WERI-Rb-1 (cell line): ENCODE results near the gene IGFLR1.
A peak's percentile ranks its signal among the peaks of the same experiment; 100 is the strongest.

Source experiments
- DNase-seq: peaks from one replicate; pipeline ENCODE4 v3.0.0-alpha.2; 2020
- H3K27ac ChIP-seq: fragments of 250-450 bp; sonication (Bioruptor Pico); 2 replicates; pipeline ENCODE4 v1.5.1; 2020; ENCODE audit warnings: mild to moderate bottlenecking, moderate library complexity
- H3K27me3 ChIP-seq: fragments of 250-450 bp; sonication (Bioruptor Pico); 2 replicates; pipeline ENCODE4 v1.5.1; 2021; ENCODE audit warnings: mild to moderate bottlenecking, low read depth, moderate library complexity; ENCODE audit not compliant: insufficient read depth, severe bottlenecking
- H3K36me3 ChIP-seq: fragments of 250-450 bp; sonication (Bioruptor Pico); 2 replicates; pipeline ENCODE4 v1.5.1; 2020; ENCODE audit warnings: mild to moderate bottlenecking, moderate library complexity
- H3K4me3 ChIP-seq: 2 replicates; pipeline ENCODE4 v1.5.1; 2011; ENCODE audit warnings: low read depth, mild to moderate bottlenecking, control low read depth, low read length
- H3K9me3 ChIP-seq: fragments of 250-450 bp; sonication (Bioruptor Pico); 2 replicates; pipeline ENCODE4 v1.5.1; 2021; ENCODE audit warnings: mild to moderate bottlenecking, moderate library complexity; ENCODE audit not compliant: severe bottlenecking
- TF ChIP-seq, protein P1 (sequence below): IDR thresholded peaks from 2 replicates; pipeline ENCODE4 v1.5.1; 2011; ENCODE audit warnings: low read depth, mild to moderate bottlenecking, control low read depth, inconsistent platforms, low read length

Gene IGFLR1

GRCh38 chr19:35780058-35780457, 37.8 kb upstream of the IGFLR1 start:
- Histone ChIP-seq H3K36me3 (peaks cover 57% of the 10 kb centered on the region), H3K27me3 (no peaks in the 10 kb centered on the region), H3K4me3 (no peak overlapping the region), H3K27ac (no peak overlapping the region), H3K9me3 (no peaks in the 10 kb centered on the region)
- TF ChIP-seq, protein P1, sequence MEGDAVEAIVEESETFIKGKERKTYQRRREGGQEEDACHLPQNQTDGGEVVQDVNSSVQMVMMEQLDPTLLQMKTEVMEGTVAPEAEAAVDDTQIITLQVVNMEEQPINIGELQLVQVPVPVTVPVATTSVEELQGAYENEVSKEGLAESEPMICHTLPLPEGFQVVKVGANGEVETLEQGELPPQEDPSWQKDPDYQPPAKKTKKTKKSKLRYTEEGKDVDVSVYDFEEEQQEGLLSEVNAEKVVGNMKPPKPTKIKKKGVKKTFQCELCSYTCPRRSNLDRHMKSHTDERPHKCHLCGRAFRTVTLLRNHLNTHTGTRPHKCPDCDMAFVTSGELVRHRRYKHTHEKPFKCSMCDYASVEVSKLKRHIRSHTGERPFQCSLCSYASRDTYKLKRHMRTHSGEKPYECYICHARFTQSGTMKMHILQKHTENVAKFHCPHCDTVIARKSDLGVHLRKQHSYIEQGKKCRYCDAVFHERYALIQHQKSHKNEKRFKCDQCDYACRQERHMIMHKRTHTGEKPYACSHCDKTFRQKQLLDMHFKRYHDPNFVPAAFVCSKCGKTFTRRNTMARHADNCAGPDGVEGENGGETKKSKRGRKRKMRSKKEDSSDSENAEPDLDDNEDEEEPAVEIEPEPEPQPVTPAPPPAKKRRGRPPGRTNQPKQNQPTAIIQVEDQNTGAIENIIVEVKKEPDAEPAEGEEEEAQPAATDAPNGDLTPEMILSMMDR = no peak
- no peak for DNase-seq

GRCh38 chr19:35779033-35779432, 36.8 kb upstream of the IGFLR1 start:
- H3K27ac ChIP-seq = no peak overlapping the region
- H3K9me3 ChIP-seq = no peaks in the 10 kb centered on the region
- TF ChIP-seq, protein P1 = no peak
- no peaks in the 10 kb centered on the region for H3K27me3 ChIP-seq
- H3K4me3 ChIP-seq = no peak overlapping the region
- no peak for DNase-seq
- peaks cover 53% of the 10 kb centered on the region for H3K36me3 ChIP-seq

- Histone ChIP-seq H3K36me3 (peaks cover 53% of the 10 kb centered on the region), H3K27me3 (no peaks in the 10 kb centered on the region), H3K27ac (no peak overlapping the region), H3K9me3 (no peaks in the 10 kb centered on the region), H3K4me3 (no peak overlapping the region)
- DNase-seq = no peak
- TF ChIP-seq, protein P1 = no peak
Measured at GRCh38 chr19:35777961-35778360, 35.7 kb upstream of the IGFLR1 start.

DNA sequence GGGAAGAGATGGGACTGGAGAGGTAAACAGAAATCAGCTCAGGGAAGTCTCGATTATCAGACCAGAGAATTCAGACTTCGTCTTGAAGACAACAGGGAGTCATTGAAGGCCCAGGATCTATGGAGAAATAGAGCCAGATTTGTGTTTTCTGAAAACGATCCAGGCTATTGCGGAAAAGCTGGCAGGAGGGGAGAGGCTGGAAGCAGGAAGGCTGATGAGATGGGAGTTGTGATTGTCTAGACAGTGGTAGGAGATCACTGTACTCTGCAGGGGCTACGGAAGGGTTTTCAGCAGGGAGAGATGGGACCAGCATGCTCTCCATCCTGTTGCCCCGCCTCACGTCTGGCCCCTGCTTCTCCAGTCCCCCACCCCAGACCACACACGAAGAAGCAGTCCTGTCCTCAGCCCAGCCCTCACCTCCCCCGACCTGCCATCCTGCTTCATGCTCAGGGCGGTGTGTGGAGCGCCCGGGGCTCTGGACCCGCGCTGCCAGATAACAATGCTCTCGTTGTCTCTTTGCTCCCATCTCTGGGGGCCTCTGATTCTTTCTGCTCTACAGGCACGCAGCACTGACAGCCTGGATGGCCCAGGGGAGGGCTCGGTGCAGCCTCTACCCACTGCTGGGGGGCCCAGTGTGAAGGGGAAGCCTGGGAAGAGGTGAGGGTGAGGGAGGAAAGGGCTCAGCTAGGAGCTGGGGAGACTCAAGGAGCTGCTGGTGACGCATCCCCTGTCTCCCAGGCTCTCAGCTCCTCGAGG, 35.0 kb upstream of the IGFLR1 start:
- Histone ChIP-seq H3K4me3 (no peak overlapping the region), H3K27me3 (no peaks in the 10 kb centered on the region), H3K9me3 (no peaks in the 10 kb centered on the region), H3K36me3 (peaks cover 46% of the 10 kb centered on the region), H3K27ac (no peak overlapping the region; the same call in 1 of the 2 replicates)
- DNase-seq = no peak
- TF ChIP-seq, protein P1 = no peak

- H3K27ac ChIP-seq = peak overlapping the region; percentile 70
- no peak for DNase-seq
- H3K4me3 ChIP-seq = peak overlapping the region; percentile 78
Measured at GRCh38 chr19:35776102-35776788, 34.0 kb upstream of the IGFLR1 start.

More at GRCh38 chr19:35776102-35776788, 34.0 kb upstream of the IGFLR1 start:
- TF ChIP-seq, protein P1 = no peak
- no peaks in the 10 kb centered on the region for H3K27me3 ChIP-seq
- peaks cover 37% of the 10 kb centered on the region for H3K36me3 ChIP-seq
- H3K9me3 ChIP-seq = no peaks in the 10 kb centered on the region
